Osteoblast (primary cell): ENCODE data around the gene LOXHD1. TPM values are rescaled to one million over a fixed set of nuclear protein-coding genes. Genes with fewer than 3 reads are reported as not detected.
A peak's percentile ranks its signal among the peaks of the same experiment; 100 is the strongest.

Experiments
- DNase-seq: peaks from one replicate; pipeline ENCODE4 v3.0.0; 2011; ENCODE audit warnings: low spot score, mixed read lengths; ENCODE audit not compliant: insufficient read length; ENCODE audit errors: missing footprints
- H2AFZ ChIP-seq: 2 replicates; pipeline ENCODE4 v1.6.0; 2011; ENCODE audit warnings: mild to moderate bottlenecking, low read length
- H3K27ac ChIP-seq: 2 replicates; pipeline ENCODE4 v1.5.1; 2011; ENCODE audit warnings: mild to moderate bottlenecking, low read depth, low read length, moderate library complexity
- H3K27me3 ChIP-seq: 2 replicates; pipeline ENCODE4 v1.6.0; 2012; ENCODE audit warnings: mild to moderate bottlenecking, control low read depth, inconsistent platforms, low read length, moderate library complexity; ENCODE audit not compliant: insufficient read depth
- H3K36me3 ChIP-seq: 2 replicates; pipeline ENCODE4 v1.5.1; 2011; ENCODE audit warnings: mild to moderate bottlenecking, low read length, control low read depth, moderate library complexity; ENCODE audit not compliant: insufficient read depth
- H3K4me1 ChIP-seq: 2 replicates; pipeline ENCODE4 v1.5.1; 2011; ENCODE audit warnings: mild to moderate bottlenecking, low read length, control low read depth, moderate library complexity; ENCODE audit not compliant: insufficient read depth
- H3K4me2 ChIP-seq: 2 replicates; pipeline ENCODE4 v1.6.0; 2011; ENCODE audit warnings: mild to moderate bottlenecking, low read length; ENCODE audit not compliant: insufficient read depth
- H3K4me3 ChIP-seq: fragments of 200-600 bp; sonication (generic); 3 replicates; pipeline ENCODE4 v1.5.1; 2012; ENCODE audit warnings: mild to moderate bottlenecking, low read length, inconsistent platforms; ENCODE audit not compliant: insufficient read depth
- H3K79me2 ChIP-seq: 2 replicates; pipeline ENCODE4 v1.6.0; 2012; ENCODE audit warnings: mild to moderate bottlenecking, low read length, control low read depth, inconsistent platforms; ENCODE audit not compliant: insufficient read depth
- H3K9me3 ChIP-seq: 2 replicates; pipeline ENCODE4 v1.5.1; 2011; ENCODE audit warnings: low read depth, low read length, control low read depth
- H4K20me1 ChIP-seq: 2 replicates; pipeline ENCODE4 v1.6.0; 2012; ENCODE audit warnings: mild to moderate bottlenecking, low read length, control low read depth; ENCODE audit not compliant: insufficient read depth
- total RNA-seq: library from RNA; depleted of rRNA; stranded (reverse); fragments of >200 nt; gene quantifications from 2 replicates; pipeline ENCODE4 v1.2.3, GENCODE V29; 2012
- TF ChIP-seq, protein P1 (sequence below): IDR thresholded peaks from 2 replicates; pipeline ENCODE4 v1.5.1; 2011; ENCODE audit warnings: mild to moderate bottlenecking, low read depth, low read length, moderate library complexity; ENCODE audit errors: extremely low read depth

Gene LOXHD1
- total RNA-seq, 1 donor, result not detected

DNA sequence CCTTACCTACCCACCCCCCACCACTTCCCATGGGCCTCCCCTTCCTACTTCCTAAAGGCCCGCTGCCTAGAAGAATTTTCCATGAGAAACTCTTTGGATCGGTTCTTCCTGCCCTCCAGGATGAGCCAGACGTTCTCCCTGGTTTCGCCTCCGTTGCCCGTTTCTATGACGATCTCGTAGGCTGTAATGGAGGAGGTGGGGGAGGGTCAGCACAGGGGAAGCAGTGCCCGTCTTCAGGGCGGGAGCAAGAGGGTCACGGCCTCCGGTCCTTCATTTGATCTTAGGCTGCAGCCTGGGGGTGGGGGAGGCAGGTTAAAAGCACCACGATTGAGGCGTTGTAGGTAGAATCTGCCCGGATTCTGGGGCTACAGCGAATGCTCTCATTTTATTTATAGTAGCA lies 172.0 kb downstream of the LOXHD1 start:
- no peaks in the 10 kb centered on the region for H3K9me3 ChIP-seq
- no peak overlapping the region for H2AFZ ChIP-seq
- TF ChIP-seq, protein P1, sequence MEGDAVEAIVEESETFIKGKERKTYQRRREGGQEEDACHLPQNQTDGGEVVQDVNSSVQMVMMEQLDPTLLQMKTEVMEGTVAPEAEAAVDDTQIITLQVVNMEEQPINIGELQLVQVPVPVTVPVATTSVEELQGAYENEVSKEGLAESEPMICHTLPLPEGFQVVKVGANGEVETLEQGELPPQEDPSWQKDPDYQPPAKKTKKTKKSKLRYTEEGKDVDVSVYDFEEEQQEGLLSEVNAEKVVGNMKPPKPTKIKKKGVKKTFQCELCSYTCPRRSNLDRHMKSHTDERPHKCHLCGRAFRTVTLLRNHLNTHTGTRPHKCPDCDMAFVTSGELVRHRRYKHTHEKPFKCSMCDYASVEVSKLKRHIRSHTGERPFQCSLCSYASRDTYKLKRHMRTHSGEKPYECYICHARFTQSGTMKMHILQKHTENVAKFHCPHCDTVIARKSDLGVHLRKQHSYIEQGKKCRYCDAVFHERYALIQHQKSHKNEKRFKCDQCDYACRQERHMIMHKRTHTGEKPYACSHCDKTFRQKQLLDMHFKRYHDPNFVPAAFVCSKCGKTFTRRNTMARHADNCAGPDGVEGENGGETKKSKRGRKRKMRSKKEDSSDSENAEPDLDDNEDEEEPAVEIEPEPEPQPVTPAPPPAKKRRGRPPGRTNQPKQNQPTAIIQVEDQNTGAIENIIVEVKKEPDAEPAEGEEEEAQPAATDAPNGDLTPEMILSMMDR, result no peak
- no peaks in the 10 kb centered on the region for H3K4me1 ChIP-seq
- no peak overlapping the region for H3K4me2 ChIP-seq
- no peak overlapping the region for H3K27ac ChIP-seq
- H3K4me3 ChIP-seq, result no peak overlapping the region
- DNase-seq, result no peak
- H3K27me3 ChIP-seq, result no peaks in the 10 kb centered on the region
- no peaks in the 10 kb centered on the region for H3K79me2 ChIP-seq
- no peaks in the 10 kb centered on the region for H3K36me3 ChIP-seq
- no peaks in the 10 kb centered on the region for H4K20me1 ChIP-seq

DNA sequence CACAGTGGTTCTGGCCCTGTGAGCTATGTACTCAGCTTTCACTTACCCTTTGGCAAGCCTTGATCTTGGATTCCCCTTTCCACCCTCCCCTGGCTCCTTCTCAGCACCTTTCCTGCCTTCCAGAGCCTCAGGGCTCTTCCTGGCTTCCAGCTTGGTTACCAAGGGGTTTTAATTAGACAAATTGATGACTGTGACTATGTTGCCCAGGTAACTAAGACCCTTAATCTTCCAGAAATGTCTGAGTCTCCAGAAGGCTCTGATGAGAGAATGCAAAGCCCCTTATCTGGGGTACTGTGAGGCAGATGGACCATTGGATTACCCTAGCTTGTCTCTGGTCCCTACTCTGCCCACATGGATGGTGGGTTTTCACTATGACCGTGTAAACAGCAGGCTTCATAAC lies 174.2 kb downstream of the LOXHD1 start:
- no peaks in the 10 kb centered on the region for H3K79me2 ChIP-seq

DNA sequence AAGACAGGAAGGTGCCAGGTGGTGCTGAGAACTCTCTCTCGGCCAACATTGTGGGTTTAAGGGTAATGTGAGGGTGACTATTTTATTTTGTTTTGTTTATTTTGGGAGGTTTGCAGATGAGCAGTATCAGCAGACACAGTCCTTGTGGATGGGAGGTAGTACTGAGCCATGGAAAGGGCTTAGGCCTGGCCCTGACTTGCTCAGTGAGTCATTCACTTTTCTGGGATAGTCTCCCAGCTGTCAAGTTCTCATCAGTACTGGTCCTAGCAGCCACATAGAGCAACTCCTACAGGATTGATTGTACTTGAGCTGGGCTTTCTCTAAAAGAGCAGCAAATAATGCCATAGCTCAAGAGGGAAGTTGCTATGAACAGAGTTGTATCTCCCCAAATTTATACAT lies 175.2 kb downstream of the LOXHD1 start:
- no peaks in the 10 kb centered on the region for H3K4me1 ChIP-seq
- H3K9me3 ChIP-seq, result no peaks in the 10 kb centered on the region
- no peaks in the 10 kb centered on the region for H3K79me2 ChIP-seq
- no peaks in the 10 kb centered on the region for H4K20me1 ChIP-seq
- no peak for DNase-seq
- no peak overlapping the region for H3K4me3 ChIP-seq
- TF ChIP-seq, protein P1, result no peak
- no peak overlapping the region for H3K4me2 ChIP-seq
- H3K27me3 ChIP-seq, result no peaks in the 10 kb centered on the region
- H3K36me3 ChIP-seq, result no peaks in the 10 kb centered on the region
- H2AFZ ChIP-seq, result no peak overlapping the region
- no peak overlapping the region for H3K27ac ChIP-seq

More for the DNA sequence above, 174.2 kb downstream of the LOXHD1 start:
- H3K4me3 ChIP-seq, result no peak overlapping the region
- H3K36me3 ChIP-seq, result no peaks in the 10 kb centered on the region
- H4K20me1 ChIP-seq, result no peaks in the 10 kb centered on the region
- no peak overlapping the region for H3K27ac ChIP-seq
- TF ChIP-seq, protein P1, result no peak
- H3K4me1 ChIP-seq, result no peaks in the 10 kb centered on the region
- DNase-seq, result no peak
- H3K27me3 ChIP-seq, result no peaks in the 10 kb centered on the region
- no peak overlapping the region for H3K4me2 ChIP-seq
- no peak overlapping the region for H2AFZ ChIP-seq
- H3K9me3 ChIP-seq, result no peaks in the 10 kb centered on the region

DNA sequence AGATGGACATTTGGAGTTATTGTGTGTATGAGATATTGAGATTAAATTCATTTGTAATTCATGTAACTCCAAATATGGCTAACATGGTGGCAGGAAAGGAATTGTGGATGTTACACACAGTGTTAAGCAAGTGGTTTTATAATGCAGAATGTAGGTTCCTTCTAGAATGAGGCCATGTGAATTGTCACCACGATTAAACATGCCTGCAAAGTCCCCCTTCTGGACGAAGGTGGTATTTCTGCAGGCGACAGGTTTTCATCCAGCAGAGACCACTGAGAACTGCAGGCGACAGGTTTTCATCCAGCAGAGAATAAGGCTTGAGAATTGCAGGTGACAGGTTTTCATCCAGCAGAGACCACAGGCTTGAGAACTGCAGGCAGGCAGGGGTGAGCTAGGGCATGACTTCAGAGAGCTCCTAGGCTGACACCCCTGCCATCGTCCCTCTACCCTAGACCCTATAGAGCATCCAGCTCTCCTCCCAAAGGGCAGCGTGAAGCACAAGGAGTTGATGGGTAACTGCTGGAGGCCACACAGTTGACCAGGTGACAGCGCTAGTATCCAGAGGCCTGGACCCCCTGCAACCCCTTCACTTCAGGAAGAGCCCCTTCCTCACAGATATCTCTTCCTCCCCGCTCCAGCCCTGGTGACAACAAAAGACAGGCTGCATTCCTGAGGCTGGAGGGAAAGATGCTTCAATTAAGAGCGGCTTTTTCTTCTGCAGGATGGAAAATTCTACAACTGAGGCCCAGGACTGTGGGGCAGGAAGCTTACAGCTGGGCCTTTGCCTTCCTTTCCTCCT lies 175.8 kb downstream of the LOXHD1 start:
- no peaks in the 10 kb centered on the region for H3K79me2 ChIP-seq
- no peaks in the 10 kb centered on the region for H3K36me3 ChIP-seq
- H3K27ac ChIP-seq, result no peak overlapping the region
- no peak for DNase-seq
- H3K4me2 ChIP-seq, result no peak overlapping the region
- H3K4me3 ChIP-seq, result no peak overlapping the region
- no peak overlapping the region for H2AFZ ChIP-seq
- no peaks in the 10 kb centered on the region for H4K20me1 ChIP-seq
- H3K4me1 ChIP-seq, result no peaks in the 10 kb centered on the region
- H3K27me3 ChIP-seq, result no peaks in the 10 kb centered on the region
- no peaks in the 10 kb centered on the region for H3K9me3 ChIP-seq
- TF ChIP-seq, protein P1, result peak; percentile 68
